Heart left ventricle (tissue), 13 donors: ENCODE results near the gene CFAP58.

Experiments
- POLR2A ChIP-seq, 2 donors: fragments of 450-650 bp; IDR thresholded peaks; one replicate each; pipeline ENCODE4 v1.6.1; 2017; ENCODE audit warnings: antibody characterized with exemption in 2 of 2, mild to moderate bottlenecking in 2 of 2, moderate library complexity in 2 of 2
- TF ChIP-seq, protein P1 (sequence below), 12 donors: fragments of 200-600 bp; sonication (generic) in 4 of 12; IDR thresholded peaks; one replicate each; pipeline versions ENCODE4 v1.5.0 to v1.8.0; 2018 to 2022; ENCODE audit warnings: antibody characterized with exemption in 12 of 12, mild to moderate bottlenecking in 5 of 12
- donor health status: ischemic (EF 13 %, LVEDD 7.1; RV severe dilation, severe dysfunction).
- donor health status: DM: no; HTN: yes; CAD: no.
- donor health status: DM: no; HTN: no; CAD: no.
- donor health status: ischemic (EF 25% LVEDD 6.9; RV normal size, moderate dysfunction).
- donor health status: ischemic (EF 25% LVEDD 5.7; RV mildly dilated, moderate dysfunction).
- donor health status: ischemic (EF 35%, LVEDD 5.7; RV mildly dilated, moderate dysfunction).
- donor health status: nonischemic (EF 11% LVEDD 7.7; RV severe dilation, severe dysfunction).
- donor health status: DM: yes; HTN: yes; CAD: no.
- donor health status: PGD.
- donor health status: ischemic (EF 29% LVEDD 5.4; RV normal size, mild dysfunction).
- donor health status: nonischemic (EF 23%, LVEDD 6.1; RV moderate dilation, normal function).

DNA sequence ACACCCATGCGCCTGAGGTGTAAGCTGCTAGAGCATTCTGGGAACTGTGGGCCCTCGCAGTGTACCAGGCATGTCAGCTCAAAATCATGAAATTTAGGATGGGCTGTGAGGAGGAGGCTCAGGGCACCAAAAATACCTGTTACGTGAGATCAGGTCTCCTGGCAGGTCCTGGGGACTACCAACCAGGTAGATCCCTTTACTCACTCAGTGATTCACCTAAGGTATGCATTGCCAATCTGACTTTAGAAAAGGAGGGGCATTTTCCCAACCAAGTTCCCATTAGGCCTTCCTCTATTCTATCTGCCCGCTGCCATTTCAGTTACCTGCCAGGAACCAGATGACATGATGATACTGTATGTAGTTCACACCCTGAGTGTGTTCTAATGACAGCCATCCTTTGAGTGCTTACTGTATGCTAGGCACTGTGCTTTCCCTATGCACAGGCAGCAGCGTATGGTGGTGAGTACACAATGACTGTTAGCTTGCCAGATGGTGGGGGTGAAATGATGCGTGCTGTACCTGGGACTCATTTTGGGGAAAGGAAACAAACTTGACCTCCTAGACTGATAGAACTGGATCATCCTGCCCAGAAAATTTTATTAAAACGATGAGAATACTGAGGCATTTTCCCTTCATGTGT, 62.0 kb downstream of the CFAP58 start:
- TF ChIP-seq, protein P1, sequence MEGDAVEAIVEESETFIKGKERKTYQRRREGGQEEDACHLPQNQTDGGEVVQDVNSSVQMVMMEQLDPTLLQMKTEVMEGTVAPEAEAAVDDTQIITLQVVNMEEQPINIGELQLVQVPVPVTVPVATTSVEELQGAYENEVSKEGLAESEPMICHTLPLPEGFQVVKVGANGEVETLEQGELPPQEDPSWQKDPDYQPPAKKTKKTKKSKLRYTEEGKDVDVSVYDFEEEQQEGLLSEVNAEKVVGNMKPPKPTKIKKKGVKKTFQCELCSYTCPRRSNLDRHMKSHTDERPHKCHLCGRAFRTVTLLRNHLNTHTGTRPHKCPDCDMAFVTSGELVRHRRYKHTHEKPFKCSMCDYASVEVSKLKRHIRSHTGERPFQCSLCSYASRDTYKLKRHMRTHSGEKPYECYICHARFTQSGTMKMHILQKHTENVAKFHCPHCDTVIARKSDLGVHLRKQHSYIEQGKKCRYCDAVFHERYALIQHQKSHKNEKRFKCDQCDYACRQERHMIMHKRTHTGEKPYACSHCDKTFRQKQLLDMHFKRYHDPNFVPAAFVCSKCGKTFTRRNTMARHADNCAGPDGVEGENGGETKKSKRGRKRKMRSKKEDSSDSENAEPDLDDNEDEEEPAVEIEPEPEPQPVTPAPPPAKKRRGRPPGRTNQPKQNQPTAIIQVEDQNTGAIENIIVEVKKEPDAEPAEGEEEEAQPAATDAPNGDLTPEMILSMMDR (IDR thresholded peaks at IDR 0.05): no peak
- no peak for TF ChIP-seq POLR2A (IDR thresholded peaks at IDR 0.05)
